ENCODE measurements around the gene FBXW7.

Gene FBXW7

GRCh38 chr4:152364383-152364782 is 171.5 kb downstream of the FBXW7 start:
- DNase-seq = no peak

- DNase-seq = no peak
Observed at GRCh38 chr4:152363904-152364303, 172.0 kb downstream of the FBXW7 start.

GRCh38 chr4:152363086-152363485 is 172.8 kb downstream of the FBXW7 start:
- DNase-seq = no peak

GRCh38 chr4:152360045-152360410 is 175.9 kb downstream of the FBXW7 start:
- no peak for DNase-seq

GRCh38 chr4:152359208-152360044 is 176.5 kb downstream of the FBXW7 start:
- peak; percentile 70 for DNase-seq

GRCh38 chr4:152357206-152357605 is 178.7 kb downstream of the FBXW7 start:
- peak; percentile 81 for DNase-seq

- no peak for DNase-seq
Observed at GRCh38 chr4:152356428-152357034, 179.4 kb downstream of the FBXW7 start.

- DNase-seq = peak; percentile 18
Observed at GRCh38 chr4:152352622-152353116, 183.2 kb downstream of the FBXW7 start.

- no peak for DNase-seq
Observed at GRCh38 chr4:152352215-152352614, 183.7 kb downstream of the FBXW7 start.

GRCh38 chr4:152351080-152351479 is 184.8 kb downstream of the FBXW7 start:
- DNase-seq = no peak

GRCh38 chr4:152348670-152349069 is 187.2 kb downstream of the FBXW7 start:
- DNase-seq = peak; percentile 39

GRCh38 chr4:152346979-152347378 is 188.9 kb downstream of the FBXW7 start:
- no peak for DNase-seq

GRCh38 chr4:152346526-152346925 is 189.4 kb downstream of the FBXW7 start:
- no peak for DNase-seq

- no peak for DNase-seq
Observed at GRCh38 chr4:152344001-152344400, 191.9 kb downstream of the FBXW7 start.

GRCh38 chr4:152342293-152342692 is 193.6 kb downstream of the FBXW7 start:
- DNase-seq = no peak

GRCh38 chr4:152340818-152341217 is 195.1 kb downstream of the FBXW7 start:
- DNase-seq = no peak

- DNase-seq = no peak
Observed at GRCh38 chr4:152339576-152339975, 196.3 kb downstream of the FBXW7 start.

GRCh38 chr4:152334931-152335330 is 201.0 kb downstream of the FBXW7 start:
- peak; percentile 22 for DNase-seq

GRCh38 chr4:152331042-152331441 is 204.8 kb downstream of the FBXW7 start:
- no peak for DNase-seq

- DNase-seq = no peak
Observed at GRCh38 chr4:152328582-152328981, 207.3 kb downstream of the FBXW7 start.

GRCh38 chr4:152327606-152328453 is 208.1 kb downstream of the FBXW7 start:
- DNase-seq = peak; percentile 1

GRCh38 chr4:152325831-152326230 is 210.1 kb downstream of the FBXW7 start:
- no peak for DNase-seq

- no peak for DNase-seq
Observed at GRCh38 chr4:152323221-152323620, 212.7 kb downstream of the FBXW7 start.
